Thymus (tissue), 11 donors: ENCODE results near the gene TAS1R1. TPM values are rescaled to one million over a fixed set of nuclear protein-coding genes. Genes with fewer than 3 reads are reported as not detected.

ENCODE experiments used
- DNase-seq, 9 donors: peaks; one replicate each; pipeline ENCODE4 v3.0.0-alpha.2; 2013; ENCODE audit warnings: low spot score in 9 of 9, low read depth in 6 of 9, missing footprints in 1 of 9
- H3K27ac ChIP-seq, 2 donors: one replicate each; pipeline ENCODE4 v1.5.1; 2013; ENCODE audit warnings: control low read depth in 1 of 2, low read depth in 1 of 2, low read length in 1 of 2, mild to moderate bottlenecking in 1 of 2, moderate library complexity in 1 of 2
- H3K27me3 ChIP-seq, 2 donors: one replicate each; pipeline ENCODE4 v1.5.1; 2013; ENCODE audit warnings: low read length in 1 of 2; ENCODE audit not compliant: control insufficient read depth in 2 of 2, insufficient read depth in 1 of 2
- H3K36me3 ChIP-seq, 2 donors: one replicate each; pipeline ENCODE4 v1.5.1; 2013; ENCODE audit warnings: low read length in 1 of 2, mild to moderate bottlenecking in 1 of 2, moderate library complexity in 1 of 2; ENCODE audit not compliant: control insufficient read depth in 2 of 2, insufficient read depth in 2 of 2
- H3K4me1 ChIP-seq, 2 donors: one replicate each; pipeline ENCODE4 v1.5.1; 2013; ENCODE audit warnings: low read length in 2 of 2; ENCODE audit not compliant: control insufficient read depth in 2 of 2, insufficient read depth in 2 of 2
- H3K4me3 ChIP-seq, 2 donors: one replicate each; pipeline ENCODE4 v1.5.1; 2013; ENCODE audit warnings: low read length in 2 of 2, control low read depth in 1 of 2, mild to moderate bottlenecking in 1 of 2
- H3K9me3 ChIP-seq, 2 donors: one replicate each; pipeline ENCODE4 v1.5.1; 2013; ENCODE audit warnings: low read length in 1 of 2, mild to moderate bottlenecking in 1 of 2; ENCODE audit not compliant: control insufficient read depth in 2 of 2, insufficient read depth in 1 of 2
- WGBS: extraction: QIAGEN DNeasy Blood & Tissue Kit; methylation state at CpG from one replicate; pipeline ENCODE4 v1.1.7; 2013; 5-methylcytosine and 5-hydroxymethylcytosine counted together
- polyA plus RNA-seq: library from polyadenylated mRNA; stranded (reverse); fragments of 200-250 nt; gene quantifications from one replicate; pipeline ENCODE4 v1.2.3, GENCODE V29; 2013
- total RNA-seq: library from RNA; stranded (reverse); fragments of 120-200 nt; gene quantifications from one replicate; pipeline ENCODE4 v1.2.4, GENCODE V29; 2013
- donor health status: healthy.

The TAS1R1 gene
- total and polyA plus RNA-seq, 2 donors: not detected

DNA sequence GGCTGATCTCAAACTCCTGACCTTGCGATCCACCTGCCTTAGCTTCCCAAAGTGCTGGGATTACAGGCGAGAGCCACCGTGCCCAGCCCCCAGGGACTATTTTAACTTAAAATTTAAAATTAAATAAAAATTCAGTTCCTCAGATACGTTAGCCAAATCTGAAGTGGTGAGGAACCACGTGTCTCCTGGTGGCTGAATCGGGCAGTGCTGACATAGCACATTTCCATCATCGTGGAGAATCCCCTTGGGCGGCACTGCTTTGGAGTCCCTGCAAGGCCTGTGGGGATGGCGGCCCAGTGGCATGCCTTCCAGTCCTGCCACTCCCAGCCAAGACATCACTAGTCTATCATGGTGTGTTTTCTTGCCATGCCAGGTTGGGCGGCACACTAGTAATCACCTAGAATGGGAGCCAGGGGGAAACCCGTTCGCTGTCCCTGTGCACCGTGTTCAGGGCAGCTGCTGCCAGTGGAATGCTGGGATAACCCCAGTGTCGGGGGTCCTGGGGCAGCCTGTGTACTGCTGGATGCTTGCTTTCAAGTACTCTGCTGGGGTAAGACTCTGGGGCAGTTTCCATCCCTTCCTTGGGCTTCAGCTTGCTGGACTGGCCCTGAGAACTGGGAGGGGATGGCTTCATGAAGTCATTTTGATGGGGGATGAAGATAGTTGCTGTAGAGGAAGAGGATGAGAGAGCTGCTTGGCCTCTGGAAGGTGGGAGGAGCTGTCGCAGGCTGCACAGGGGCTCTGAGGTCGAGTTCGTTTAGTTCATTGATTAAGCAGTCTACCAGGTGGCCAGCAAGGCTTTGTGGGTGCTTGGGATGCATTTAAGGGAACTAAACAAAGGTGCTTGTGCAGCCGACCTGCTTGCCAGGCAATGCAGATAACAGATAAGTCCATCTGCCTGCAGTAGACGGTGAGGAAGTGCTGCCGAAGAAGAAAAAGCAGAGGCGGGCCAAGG lies 29.3 kb downstream of the TAS1R1 start:
- Histone ChIP-seq H3K4me1 (peaks cover 34 to 39% of the 10 kb centered on the region in 2 donors), H3K9me3 (peaks cover 0 to 4% of the 10 kb centered on the region in 2 donors), H3K27me3 (no peaks in the 10 kb centered on the region), H3K27ac (no peak overlapping the region), H3K4me3 (no peak overlapping the region), H3K36me3 (peaks cover 22 to 27% of the 10 kb centered on the region in 2 donors)
- no peak for DNase-seq
- 93% methylated on average over 21 of the region's 21 CpGs for WGBS

DNA sequence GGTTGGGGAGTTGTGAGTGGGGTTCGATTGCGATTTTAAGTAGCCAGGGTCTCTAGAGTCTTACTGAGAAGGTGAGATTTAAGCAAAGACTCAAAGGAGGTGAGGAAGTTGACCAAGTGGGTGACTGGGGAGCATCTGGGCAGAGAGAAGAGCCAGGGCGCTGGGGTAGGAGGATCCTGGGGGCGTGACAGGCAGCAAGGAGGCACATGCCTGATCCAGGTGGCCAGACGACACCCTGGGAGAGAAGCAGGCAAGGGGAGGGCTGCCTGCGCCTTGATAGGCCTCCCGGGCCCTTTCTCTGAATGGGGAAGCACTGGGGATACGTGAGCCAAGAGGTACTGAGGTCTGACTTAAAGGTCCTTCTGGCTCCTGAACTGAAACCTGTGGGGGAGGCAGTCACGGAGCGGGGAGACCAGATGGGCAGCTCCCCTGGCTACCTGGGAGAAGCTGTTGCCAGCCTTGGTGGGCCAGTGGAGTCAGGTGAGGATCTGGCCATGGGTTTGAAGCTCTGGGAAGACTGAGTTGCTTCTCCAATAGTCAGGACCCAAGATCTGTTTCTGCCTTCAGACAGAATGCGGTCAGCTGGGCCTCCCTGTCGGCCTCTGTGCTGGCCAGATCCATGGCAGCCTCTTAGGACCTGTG lies 30.1 kb downstream of the TAS1R1 start:
- no peak overlapping the region for H3K4me3 ChIP-seq
- no peak overlapping the region for H3K27ac ChIP-seq
- H3K36me3 ChIP-seq: peaks cover 29 to 35% of the 10 kb centered on the region in 2 donors
- 97% methylated on average over 12 of the region's 12 CpGs for WGBS
- H3K4me1 ChIP-seq: peaks cover 33 to 36% of the 10 kb centered on the region in 2 donors
- no peaks in the 10 kb centered on the region for H3K27me3 ChIP-seq
- DNase-seq: no peak
- peaks cover 0 to 4% of the 10 kb centered on the region in 2 donors for H3K9me3 ChIP-seq

DNA sequence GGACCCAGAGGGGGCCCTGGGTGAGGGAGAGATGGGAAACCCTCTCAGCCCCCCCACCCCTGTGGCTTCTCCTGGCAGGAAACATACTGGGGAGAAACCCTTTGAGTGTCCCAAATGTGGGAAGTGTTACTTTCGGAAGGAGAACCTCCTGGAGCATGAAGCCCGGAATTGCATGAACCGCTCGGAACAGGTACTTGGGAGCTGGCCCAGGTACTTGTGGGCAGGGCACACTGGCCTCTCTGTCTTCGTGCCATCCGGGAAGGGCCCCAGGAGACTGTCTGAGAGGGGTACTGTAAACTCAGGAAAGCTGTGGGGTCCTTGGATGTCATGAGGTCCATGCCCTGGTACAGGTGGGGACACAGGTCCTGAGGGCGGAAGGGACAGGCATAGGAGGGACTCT lies 30.7 kb downstream of the TAS1R1 start:
- H3K4me3 ChIP-seq: no peak overlapping the region
- WGBS: 98% methylated on average over 7 of the region's 7 CpGs
- peaks cover 0 to 3% of the 10 kb centered on the region in 2 donors for H3K9me3 ChIP-seq
- H3K36me3 ChIP-seq: peaks cover 34 to 40% of the 10 kb centered on the region in 2 donors
- no peak overlapping the region for H3K27ac ChIP-seq
- H3K4me1 ChIP-seq: peaks cover 30 to 31% of the 10 kb centered on the region in 2 donors
- no peaks in the 10 kb centered on the region for H3K27me3 ChIP-seq
- no peak for DNase-seq

DNA sequence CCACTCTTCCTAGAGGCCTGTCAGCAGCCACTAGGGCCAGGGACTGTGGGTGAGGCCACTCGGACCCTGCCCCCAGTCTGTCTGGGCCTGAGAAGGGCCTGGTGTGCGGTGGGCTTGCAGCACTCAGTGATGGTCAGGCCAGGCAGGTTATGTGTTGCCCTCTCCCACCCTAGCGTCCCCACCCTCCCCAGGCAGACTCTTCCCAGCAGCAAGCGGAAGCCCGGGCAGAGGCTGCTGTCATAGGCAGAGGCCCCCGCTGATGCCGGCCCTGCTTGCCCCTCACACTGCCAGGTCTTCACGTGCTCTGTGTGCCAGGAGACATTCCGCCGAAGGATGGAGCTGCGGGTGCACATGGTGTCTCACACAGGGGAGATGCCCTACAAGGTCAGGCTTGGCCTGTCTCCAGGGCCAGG lies 31.3 kb downstream of the TAS1R1 start:
- H3K36me3 ChIP-seq: peaks cover 35 to 40% of the 10 kb centered on the region in 2 donors
- H3K9me3 ChIP-seq: no peaks in the 10 kb centered on the region
- 97% methylated on average over 11 of the region's 11 CpGs for WGBS
- no peak overlapping the region for H3K4me3 ChIP-seq
- H3K27me3 ChIP-seq: no peaks in the 10 kb centered on the region
- H3K27ac ChIP-seq: no peak overlapping the region
- no peak for DNase-seq
- peaks cover 31 to 32% of the 10 kb centered on the region in 2 donors for H3K4me1 ChIP-seq

DNA sequence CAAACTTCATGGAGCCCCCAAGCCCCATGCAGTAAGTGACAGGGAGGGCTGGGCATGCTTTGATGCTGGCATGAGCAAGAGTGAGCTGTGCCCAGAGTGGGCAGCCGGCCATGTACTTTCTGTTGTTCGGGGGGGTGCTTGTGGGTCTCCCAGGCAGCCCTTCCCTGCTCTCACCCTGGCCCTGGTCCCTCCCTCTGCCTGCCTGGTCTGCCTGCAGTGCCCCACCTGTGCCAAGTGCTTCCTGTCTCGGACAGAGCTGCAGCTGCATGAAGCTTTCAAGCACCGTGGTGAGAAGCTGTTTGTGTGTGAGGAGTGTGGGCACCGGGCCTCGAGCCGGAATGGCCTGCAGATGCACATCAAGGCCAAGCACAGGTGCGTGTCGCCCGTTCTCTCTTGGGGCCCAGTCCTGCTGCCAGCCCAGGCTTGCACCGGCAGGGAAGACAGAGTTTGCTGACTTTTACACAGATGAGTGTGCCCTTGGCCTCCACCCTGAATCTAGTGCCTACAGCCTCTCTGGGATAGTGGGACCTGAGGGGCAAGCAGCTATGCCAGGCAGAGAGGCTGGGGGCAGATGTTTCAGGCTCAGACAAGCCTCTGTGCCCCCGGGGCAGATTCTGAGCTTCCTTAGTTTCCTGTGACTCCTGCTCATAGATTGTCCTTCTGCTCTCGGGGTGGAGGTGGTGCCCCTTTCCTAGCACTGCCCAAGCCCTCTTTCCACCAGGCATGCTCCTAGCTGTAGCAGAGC lies 32.3 kb downstream of the TAS1R1 start:
- Histone ChIP-seq H3K27ac (peak overlapping the region in 1 of 2 donors; percentile 37), H3K4me1 (peaks cover 23 to 25% of the 10 kb centered on the region in 2 donors), H3K4me3 (no peak overlapping the region), H3K27me3 (no peaks in the 10 kb centered on the region), H3K9me3 (peaks cover 0 to 1% of the 10 kb centered on the region in 2 donors), H3K36me3 (peaks cover 37 to 45% of the 10 kb centered on the region in 2 donors)
- DNase-seq: peak in 1 of 9 donors; percentile 42
- 16% methylated on average over 13 of the region's 13 CpGs for WGBS

DNA sequence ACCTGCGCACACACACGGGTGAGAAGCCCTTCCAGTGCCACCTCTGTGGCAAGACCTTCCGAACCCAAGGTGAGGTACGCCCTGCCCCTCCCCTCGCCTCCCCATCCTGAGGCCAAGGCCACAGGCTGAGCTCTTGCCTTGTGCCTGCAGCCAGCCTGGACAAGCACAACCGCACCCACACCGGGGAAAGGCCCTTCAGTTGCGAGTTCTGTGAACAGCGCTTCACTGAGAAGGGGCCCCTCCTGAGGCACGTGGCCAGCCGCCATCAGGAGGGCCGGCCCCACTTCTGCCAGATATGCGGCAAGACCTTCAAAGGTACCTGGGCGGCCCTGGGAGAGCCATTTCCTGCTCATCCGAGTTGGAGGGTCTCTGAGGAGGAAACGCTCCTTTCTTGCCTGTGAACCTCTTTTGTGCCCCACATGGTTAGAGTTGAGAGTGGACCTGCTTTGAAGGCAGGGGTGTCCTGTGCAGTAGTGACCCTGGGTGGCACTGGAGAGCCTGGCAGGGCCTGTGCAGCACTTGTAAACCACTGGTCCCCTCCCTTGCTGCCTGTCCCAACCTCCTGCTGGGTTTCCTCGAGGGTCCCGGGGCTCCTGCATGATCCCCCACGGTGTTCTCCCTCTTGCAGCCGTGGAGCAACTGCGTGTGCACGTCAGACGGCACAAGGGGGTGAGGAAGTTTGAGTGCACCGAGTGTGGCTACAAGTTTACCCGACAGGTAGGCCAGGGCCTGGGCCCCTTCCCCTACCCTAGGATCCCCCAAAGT lies 33.2 kb downstream of the TAS1R1 start:
- Histone ChIP-seq H3K36me3 (peaks cover 44 to 52% of the 10 kb centered on the region in 2 donors), H3K27ac (peak overlapping the region in 1 of 2 donors; percentile 18)

DNA sequence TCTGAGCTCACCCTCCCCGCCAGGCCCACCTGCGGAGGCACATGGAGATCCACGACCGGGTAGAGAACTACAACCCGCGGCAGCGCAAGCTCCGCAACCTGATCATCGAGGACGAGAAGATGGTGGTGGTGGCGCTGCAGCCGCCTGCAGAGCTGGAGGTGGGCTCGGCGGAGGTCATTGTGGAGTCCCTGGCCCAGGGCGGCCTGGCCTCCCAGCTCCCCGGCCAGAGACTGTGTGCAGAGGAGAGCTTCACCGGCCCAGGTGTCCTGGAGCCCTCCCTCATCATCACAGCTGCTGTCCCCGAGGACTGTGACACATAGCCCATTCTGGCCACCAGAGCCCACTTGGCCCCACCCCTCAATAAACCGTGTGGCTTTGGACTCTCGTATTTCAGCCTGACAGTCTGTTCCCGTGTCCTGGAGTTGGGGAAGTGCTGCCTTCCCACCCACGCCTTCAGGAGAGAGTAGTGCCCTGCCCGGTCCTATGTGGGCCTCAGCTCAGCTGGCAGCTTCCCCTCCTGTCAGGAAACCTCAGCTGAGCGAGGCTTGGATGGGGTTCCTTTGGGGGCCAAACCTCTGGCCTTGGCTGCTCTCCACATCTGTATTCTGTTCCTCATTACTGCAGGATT lies 33.9 kb downstream of the TAS1R1 start:
- Histone ChIP-seq H3K9me3 (peaks cover 0 to 1% of the 10 kb centered on the region in 2 donors), H3K4me1 (peaks cover 23 to 25% of the 10 kb centered on the region in 2 donors), H3K27me3 (no peaks in the 10 kb centered on the region), H3K4me3 (no peak overlapping the region), H3K27ac (no peak overlapping the region), H3K36me3 (peaks cover 51 to 59% of the 10 kb centered on the region in 2 donors)
- no peak for DNase-seq
- WGBS: 93% methylated on average over 24 of the region's 24 CpGs

More for the DNA sequence above, 33.2 kb downstream of the TAS1R1 start:
- no peak overlapping the region for H3K4me3 ChIP-seq
- 92% methylated on average over 25 of the region's 25 CpGs for WGBS
- peaks cover 0 to 1% of the 10 kb centered on the region in 2 donors for H3K9me3 ChIP-seq
- H3K4me1 ChIP-seq: peaks cover 23 to 25% of the 10 kb centered on the region in 2 donors
- no peak for DNase-seq
- no peaks in the 10 kb centered on the region for H3K27me3 ChIP-seq

DNA sequence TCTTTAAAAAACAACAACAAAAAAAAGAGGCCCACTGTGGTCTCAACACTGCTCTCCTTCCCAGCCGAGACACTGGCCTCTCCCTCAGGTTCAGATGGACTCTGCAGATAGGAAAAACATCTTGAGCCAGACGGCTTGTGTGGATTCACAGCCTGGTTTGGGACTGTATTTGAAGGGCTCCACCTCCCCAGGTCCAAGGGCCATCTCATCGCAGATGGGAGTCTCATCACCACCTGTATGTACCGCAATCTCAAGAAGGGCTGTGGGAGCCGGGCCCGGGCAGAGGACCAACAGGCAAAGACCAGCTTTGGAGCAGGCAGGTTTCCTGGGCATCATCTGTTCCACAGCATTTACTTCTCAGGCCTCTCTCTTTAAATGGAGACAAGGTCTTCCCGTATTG lies 34.9 kb downstream of the TAS1R1 start:
- H3K9me3 ChIP-seq: peaks cover 0 to 1% of the 10 kb centered on the region in 2 donors
- no peak overlapping the region for H3K27ac ChIP-seq
- H3K27me3 ChIP-seq: no peaks in the 10 kb centered on the region
- WGBS: 99% methylated on average over 7 of the region's 7 CpGs
- peaks cover 23 to 25% of the 10 kb centered on the region in 2 donors for H3K4me1 ChIP-seq
- DNase-seq: no peak
- no peak overlapping the region for H3K4me3 ChIP-seq
- H3K36me3 ChIP-seq: peaks cover 53 to 67% of the 10 kb centered on the region in 2 donors
